Activated T-cell treated with anti-CD3 and anti-CD28 coated beads for 24 hours (primary cell): Measurements from ENCODE around the gene PRICKLE1.

Experiments used
- DNase-seq: peaks from one replicate; pipeline ENCODE4 v3.0.0-alpha.2; 2020; ENCODE audit warnings: low read depth

The PRICKLE1 gene

GRCh38 chr12:42490261-42490842 lies 99.2 kb downstream of the PRICKLE1 start:
- DNase-seq, result no peak

- no peak for DNase-seq
Observed at GRCh38 chr12:42486407-42486806, 103.1 kb downstream of the PRICKLE1 start.

DNA sequence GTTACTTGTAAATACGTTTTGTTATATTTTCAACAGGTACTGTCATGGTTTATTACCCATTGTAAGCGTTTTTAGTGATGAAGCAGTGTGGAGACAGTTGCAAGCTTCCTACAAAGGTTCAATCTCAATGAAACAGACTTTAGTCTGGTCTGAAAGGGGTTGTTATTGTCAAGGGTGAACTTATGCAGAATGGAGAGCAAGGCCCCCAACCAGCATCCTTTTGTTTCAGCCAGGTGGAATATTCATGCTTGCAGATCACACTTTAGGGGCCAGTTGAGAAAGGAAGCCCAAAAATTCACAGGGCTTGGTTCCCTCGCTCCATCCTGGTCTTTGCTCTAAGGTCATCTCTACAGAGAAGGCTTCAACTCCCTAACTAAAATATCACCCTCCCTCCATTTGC lies 103.7 kb downstream of the PRICKLE1 start:
- no peak for DNase-seq

- DNase-seq, result no peak
Observed at GRCh38 chr12:42484996-42485395, 104.5 kb downstream of the PRICKLE1 start.

GRCh38 chr12:42483521-42483790 lies 106.1 kb downstream of the PRICKLE1 start:
- DNase-seq, result peak; percentile 0

DNA sequence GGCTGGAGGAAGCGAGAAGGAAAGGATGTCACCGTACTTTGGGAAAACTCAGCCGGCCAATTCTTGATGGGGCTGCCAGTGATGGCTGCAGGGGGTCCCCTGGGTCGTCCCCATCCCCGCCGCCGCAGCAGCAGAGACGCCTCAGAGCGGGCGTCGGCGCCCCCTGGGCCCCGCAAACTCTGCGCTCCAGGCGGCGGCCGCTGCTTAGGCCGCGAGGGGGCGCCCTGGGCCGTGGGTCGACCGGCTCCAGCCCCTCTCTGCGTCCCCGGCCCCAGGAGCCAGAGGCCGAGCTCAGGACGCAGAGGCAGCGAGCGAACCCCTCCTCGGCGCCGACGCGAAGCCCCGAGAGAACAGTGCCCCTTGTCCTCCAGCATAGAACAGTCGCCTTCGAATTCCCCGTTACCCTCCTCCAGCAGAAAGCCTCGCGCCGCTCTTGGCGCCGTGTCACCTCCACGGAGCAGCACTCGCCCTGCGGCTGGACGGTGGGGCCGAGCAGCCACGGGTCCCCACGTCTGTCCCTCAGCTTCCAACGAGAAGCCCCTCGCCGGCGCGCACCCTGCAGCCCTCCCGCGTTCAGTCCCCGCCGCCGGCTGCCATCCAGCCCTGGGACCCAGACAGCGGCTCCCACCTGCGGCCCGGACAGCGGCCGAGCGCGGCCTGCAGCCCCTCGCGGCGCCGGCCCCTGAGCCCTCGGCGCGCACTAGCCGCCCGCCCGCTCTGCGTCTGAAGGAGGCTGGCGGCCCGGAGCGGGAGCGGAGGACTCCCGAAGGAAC lies 106.6 kb downstream of the PRICKLE1 start:
- peak; percentile 33 for DNase-seq

DNA sequence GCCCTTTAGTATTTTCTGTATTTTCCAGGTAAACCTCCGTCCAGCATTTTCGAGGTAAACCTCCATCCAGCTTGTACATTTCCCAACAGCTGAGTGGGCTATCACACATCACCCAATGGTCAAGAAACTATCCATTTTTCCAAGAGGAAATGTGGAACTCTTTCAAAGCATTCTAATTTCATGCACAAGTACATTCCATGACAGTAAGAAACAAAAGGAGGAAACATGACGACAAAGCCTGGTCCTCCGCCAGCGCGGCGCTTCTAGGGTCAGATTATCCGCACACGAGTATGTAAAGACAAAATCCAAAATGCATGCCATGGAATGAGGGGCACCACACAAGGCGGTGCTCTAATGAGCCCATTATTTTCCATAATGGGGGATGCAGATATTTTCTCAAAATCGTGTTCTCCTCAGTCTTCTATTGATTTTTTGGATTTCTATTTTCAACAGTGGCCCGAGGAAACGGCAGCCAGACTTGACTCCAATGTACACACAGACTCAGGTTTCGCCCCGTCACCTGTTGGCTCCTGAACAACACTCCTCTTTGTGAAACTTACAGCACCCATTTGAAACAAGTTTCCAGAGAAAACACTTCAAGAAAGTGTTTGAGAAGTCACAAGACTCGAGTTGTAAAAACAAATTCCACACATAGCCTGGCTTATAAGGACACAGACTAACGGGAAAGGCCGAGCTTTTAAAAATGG lies 107.4 kb downstream of the PRICKLE1 start:
- no peak for DNase-seq

GRCh38 chr12:42481368-42481767 lies 108.2 kb downstream of the PRICKLE1 start:
- DNase-seq, result no peak

DNA sequence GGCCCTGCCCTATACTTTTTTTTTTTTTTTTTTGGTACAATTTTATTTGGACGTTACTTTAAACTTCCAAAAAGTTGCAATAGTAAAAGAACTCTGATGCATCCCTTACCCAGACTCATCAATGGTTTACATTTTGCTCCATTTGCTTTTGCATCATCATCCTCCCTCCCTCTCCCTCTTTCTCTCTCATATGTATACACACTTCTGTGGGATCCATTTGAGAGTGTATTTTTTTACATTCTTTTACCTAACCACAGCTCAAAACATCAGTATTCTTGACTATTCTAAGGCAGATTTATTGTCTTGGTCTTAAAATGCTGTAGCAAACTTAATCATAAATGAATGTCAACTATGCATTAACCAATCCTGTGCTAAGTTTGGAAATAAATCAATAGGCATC lies 111.6 kb downstream of the PRICKLE1 start:
- no peak for DNase-seq

DNA sequence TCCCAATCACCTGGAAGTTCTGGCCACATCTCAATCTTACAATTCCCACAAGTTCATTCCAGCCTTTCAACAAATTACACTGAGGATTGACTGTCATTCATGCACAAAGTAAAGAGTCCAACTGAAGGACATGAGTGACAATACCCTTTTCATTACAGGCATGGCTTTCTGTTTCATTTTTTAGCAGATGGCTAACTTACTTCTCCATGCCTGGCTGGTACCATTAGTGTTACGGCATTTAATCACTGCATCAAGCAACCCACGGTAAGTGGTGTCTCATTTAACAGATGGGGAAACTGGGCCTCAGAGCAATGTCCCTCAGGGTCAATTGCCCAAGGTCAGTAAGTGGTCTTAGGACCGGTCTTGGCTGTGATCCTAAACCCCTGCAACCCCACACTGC lies 114.4 kb downstream of the PRICKLE1 start:
- DNase-seq, result no peak

GRCh38 chr12:42474391-42474790 lies 115.2 kb downstream of the PRICKLE1 start:
- no peak for DNase-seq

- no peak for DNase-seq
Observed at GRCh38 chr12:42473561-42473960, 116.0 kb downstream of the PRICKLE1 start.

DNA sequence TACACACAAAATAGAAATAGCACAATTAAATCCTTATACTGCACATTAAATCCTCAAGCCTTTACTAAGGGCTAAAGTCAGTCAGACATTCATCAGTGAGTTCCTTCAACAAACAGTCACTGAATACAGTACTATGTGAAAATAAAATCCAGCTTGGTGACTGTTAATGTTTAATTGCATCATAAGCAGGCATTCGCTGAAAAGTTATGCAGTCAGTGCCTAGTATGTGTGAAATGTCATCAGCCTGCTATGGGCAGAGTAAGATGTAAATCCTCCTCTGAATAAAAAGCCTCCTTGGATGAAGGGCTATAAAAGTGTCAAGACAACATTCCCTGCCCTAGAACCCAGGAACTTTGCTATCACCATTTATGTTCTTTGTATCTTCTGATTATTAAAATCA lies 116.4 kb downstream of the PRICKLE1 start:
- DNase-seq, result no peak

GRCh38 chr12:42472376-42472775 lies 117.2 kb downstream of the PRICKLE1 start:
- DNase-seq, result no peak

DNA sequence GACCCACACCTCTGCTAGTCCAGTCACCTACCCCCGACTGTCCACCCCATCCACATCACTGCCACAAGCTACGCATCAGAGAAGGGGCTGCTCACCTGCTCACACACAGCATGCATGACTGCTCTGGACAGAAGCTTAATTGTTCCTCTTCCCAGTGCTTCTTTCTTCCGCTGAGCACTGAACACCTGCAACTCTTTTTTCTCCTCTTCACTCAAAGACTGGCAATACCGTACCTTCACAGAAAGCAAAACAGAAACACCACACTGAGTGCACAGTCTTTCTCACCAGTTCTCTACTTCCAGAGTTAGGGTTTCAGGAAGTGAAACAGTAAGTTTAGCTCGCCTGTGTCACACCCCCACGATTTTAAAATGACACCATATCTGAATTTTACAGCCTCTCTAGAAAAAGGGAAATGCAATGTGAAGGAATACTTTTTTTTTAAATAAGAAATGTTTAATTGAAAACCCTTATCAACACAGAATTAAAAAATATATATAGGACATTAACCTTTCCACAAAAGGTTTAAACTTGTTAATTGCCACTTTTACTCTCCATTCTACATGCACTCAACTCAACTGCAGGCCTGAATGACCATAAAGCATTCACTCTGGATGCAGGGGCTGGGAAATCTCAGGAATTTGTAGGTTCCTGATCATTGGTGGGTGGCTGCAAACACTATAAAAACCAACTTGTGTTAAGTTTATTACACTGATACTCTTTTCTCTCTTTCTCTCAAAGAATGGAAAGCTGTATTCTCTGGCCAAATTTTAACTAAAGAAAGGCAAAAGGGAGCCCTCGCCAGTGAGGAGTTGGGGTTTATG lies 120.0 kb downstream of the PRICKLE1 start:
- no peak for DNase-seq

- no peak for DNase-seq
Observed at GRCh38 chr12:42468921-42469320, 120.6 kb downstream of the PRICKLE1 start.

- no peak for DNase-seq
Observed at GRCh38 chr12:42468341-42468821, 121.2 kb downstream of the PRICKLE1 start.

- DNase-seq, result no peak
Observed at GRCh38 chr12:42463671-42464070, 125.9 kb downstream of the PRICKLE1 start.

- DNase-seq, result no peak
Observed at GRCh38 chr12:42462486-42462885, 127.1 kb downstream of the PRICKLE1 start.

DNA sequence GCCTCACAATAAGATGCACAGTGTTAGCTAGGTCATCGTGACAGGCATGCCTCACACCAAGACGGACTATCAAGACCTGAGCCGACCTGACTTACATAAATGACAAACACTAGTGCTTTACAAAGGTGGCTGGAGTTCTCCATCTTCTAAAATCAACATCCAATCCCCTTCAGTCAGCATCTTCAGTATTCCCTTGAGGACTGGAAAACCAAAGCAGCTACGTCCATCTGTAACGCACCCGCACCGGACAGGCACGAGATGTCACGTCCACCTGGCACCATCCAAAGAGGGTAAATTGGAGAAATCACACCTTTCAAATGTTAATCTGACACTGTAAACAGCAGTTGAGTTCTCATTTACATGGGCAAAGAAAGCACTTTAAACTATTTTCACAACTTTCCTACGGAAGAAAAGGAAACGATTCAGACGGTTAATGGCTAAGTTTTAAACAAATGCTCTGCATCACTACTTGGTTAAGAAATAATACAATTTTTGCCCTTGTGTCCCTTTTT lies 130.2 kb downstream of the PRICKLE1 start:
- DNase-seq, result no peak

GRCh38 chr12:42458575-42458974 lies 131.0 kb downstream of the PRICKLE1 start:
- DNase-seq, result no peak

DNA sequence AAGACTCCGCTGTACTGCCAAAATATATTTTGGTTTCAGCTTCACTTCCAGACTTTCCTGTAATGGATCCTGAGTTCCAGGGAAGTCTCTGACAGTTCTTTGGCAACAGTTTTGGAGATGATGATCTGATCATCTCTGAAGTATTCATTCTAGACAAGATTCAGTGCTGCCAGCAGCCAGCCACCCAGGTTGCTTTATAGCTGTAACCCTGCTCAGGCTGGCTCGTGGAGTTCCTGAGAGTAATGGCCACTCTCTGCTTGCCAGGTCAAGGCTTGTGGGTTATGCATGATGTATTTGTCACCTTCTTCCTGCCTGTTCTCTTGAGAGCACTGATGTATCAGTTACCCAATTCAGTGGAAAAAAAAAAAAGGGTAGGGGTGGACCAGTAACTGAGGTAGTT lies 139.3 kb downstream of the PRICKLE1 start:
- DNase-seq, result no peak
